Measurements from ENCODE around the gene WDR74. TPM values are rescaled to one million over a fixed set of nuclear protein-coding genes. Genes with fewer than 3 reads are reported as not detected.

The WDR74 gene
- total and polyA plus RNA-seq, 9 of the 15 experiments (the other 6 are each of a cell fraction or from before 2014, with no cell fraction given) = 32.7 to 210 (median 114) TPM

DNA sequence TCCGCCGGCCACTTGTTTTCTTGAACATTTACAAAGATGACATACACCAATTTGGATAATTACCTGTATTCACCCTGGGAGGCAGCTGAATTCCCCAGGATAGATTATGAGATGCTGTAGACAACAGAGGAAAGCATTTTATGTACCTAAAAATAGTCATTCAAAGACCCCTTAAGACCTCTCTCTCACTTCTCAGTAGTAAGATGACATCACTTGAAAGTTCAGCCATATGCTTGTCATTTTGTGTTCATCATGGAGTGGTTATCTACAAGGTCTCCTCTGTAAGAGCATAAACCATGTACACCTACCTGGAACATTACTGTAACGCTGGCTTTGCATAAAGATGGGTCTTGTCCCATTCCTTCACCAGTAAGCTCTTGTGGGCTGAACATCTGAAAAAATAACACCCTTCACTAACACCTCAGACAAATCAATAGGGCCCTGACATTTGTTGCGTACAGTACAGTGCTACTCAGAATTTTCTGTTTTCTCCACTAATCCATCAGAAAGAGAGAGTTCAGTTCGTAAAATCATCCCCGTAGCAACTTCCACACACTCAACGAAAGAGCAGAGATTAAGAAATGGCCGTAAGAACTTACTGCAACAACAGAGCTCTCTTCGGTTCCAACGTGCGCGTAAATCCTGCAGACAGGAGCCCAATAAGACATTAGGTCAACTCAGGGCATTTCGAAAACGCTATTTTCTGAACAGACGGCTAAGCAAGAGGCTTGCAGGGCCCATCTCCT is 15.6 kb upstream of the WDR74 start (continued):
- TF ChIP-seq, protein P1, sequence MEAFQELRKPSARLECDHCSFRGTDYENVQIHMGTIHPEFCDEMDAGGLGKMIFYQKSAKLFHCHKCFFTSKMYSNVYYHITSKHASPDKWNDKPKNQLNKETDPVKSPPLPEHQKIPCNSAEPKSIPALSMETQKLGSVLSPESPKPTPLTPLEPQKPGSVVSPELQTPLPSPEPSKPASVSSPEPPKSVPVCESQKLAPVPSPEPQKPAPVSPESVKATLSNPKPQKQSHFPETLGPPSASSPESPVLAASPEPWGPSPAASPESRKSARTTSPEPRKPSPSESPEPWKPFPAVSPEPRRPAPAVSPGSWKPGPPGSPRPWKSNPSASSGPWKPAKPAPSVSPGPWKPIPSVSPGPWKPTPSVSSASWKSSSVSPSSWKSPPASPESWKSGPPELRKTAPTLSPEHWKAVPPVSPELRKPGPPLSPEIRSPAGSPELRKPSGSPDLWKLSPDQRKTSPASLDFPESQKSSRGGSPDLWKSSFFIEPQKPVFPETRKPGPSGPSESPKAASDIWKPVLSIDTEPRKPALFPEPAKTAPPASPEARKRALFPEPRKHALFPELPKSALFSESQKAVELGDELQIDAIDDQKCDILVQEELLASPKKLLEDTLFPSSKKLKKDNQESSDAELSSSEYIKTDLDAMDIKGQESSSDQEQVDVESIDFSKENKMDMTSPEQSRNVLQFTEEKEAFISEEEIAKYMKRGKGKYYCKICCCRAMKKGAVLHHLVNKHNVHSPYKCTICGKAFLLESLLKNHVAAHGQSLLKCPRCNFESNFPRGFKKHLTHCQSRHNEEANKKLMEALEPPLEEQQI (IDR thresholded peaks at IDR 0.05) = no peak
- peak; percentile 6; the same call in 1 of the 2 replicates for TF ChIP-seq TEAD4 (IDR thresholded peaks at IDR 0.05; ENCODE audit: low read length)
- no peak for TF ChIP-seq TEAD4 (CRISPR knock-in tag; IDR thresholded peaks at IDR 0.05; ENCODE audit: borderline replicate concordance)
- no peak for TF ChIP-seq NEUROD1 (IDR thresholded peaks at IDR 0.05; ENCODE audit: borderline replicate concordance, low read depth, low read length, partially characterized antibody)
- TF ChIP-seq U2AF1 (optimal IDR thresholded peaks at IDR 0.05; ENCODE audit: low read depth, low read length) = peak; percentile 42
- no peak for TF ChIP-seq L3MBTL2 (IDR thresholded peaks at IDR 0.05)
- TF ChIP-seq, protein P2, sequence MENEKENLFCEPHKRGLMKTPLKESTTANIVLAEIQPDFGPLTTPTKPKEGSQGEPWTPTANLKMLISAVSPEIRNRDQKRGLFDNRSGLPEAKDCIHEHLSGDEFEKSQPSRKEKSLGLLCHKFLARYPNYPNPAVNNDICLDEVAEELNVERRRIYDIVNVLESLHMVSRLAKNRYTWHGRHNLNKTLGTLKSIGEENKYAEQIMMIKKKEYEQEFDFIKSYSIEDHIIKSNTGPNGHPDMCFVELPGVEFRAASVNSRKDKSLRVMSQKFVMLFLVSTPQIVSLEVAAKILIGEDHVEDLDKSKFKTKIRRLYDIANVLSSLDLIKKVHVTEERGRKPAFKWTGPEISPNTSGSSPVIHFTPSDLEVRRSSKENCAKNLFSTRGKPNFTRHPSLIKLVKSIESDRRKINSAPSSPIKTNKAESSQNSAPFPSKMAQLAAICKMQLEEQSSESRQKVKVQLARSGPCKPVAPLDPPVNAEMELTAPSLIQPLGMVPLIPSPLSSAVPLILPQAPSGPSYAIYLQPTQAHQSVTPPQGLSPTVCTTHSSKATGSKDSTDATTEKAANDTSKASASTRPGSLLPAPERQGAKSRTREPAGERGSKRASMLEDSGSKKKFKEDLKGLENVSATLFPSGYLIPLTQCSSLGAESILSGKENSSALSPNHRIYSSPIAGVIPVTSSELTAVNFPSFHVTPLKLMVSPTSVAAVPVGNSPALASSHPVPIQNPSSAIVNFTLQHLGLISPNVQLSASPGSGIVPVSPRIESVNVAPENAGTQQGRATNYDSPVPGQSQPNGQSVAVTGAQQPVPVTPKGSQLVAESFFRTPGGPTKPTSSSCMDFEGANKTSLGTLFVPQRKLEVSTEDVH (IDR thresholded peaks at IDR 0.05; ENCODE audit: low read depth, partially characterized antibody) = no peak
- no peak for TF ChIP-seq SMC3 (conservative IDR thresholded peaks at IDR 0.05; ENCODE audit: insufficient read depth, low read depth, low read length)
- TF ChIP-seq NCOR1 (IDR thresholded peaks at IDR 0.05) = peak; percentile 10; the same call in 1 of the 2 replicates
- peak; percentile 99 for TF ChIP-seq CHD1 (IDR thresholded peaks at IDR 0.05; ENCODE audit: low read length)
- TF ChIP-seq FOXP1 (CRISPR knock-in tag; IDR thresholded peaks at IDR 0.05) = peak; percentile 6; the same call in 1 of the 2 replicates
- TF ChIP-seq ZSCAN29 (IDR thresholded peaks at IDR 0.05) = no peak
- peak; percentile 39; the same call in 1 of the 2 replicates for TF ChIP-seq CBFB (CRISPR knock-in tag; IDR thresholded peaks at IDR 0.05)

All from K562 (cell line).